Left hindlimb (tissue), 1 donor: ENCODE data around the gene HIKESHI.
"Not testable (repeated sequence)": the region's sequence is repeated elsewhere in the genome, so short reads cannot be mapped to it uniquely, and the experiment has no call there.

Experiments
- DNase-seq: peaks from one replicate; pipeline ENCODE4 v3.0.0-alpha.2; 2018

The HIKESHI gene, protein sequence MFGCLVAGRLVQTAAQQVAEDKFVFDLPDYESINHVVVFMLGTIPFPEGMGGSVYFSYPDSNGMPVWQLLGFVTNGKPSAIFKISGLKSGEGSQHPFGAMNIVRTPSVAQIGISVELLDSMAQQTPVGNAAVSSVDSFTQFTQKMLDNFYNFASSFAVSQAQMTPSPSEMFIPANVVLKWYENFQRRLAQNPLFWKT

DNA sequence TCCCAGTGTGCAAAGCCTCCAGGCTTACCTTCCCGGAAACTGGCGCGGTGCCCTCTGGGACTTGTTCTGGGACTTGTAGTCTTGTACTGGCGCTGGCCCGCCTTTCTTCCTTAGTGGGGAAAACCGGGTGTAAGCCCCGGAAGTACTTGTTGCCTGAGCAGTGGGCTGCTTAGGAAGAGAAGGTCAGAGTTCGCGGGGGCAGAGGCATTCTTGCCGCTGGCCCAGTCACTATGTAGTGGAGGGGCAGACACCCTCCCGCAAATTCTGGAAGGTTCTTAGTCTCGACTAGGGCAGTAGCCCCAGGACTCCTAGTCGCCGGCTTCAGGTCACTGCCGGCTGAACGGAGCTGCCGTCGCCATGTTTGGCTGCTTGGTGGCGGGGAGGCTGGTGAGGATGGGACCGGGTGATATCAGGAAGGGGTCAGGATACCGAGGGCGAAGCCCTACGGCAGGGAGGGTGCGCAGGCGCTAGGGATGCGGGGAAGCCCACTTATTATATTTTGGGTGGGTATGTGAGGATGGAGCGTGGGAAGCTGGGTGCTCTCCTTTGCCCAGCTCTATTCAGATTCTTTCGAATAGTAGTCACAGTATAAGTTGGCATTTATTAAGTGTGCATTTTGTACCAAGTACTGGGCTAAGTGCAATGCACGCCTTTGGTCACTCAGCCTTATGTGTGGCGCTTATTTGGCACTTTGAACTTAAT lies at the start of gene HIKESHI:
HIKESHI (plus strand) TSS at position 149 of the 702 bp plus-strand sequence; CDS start at position 358, 209 bp downstream.
- peak; percentile 98 for DNase-seq

DNA sequence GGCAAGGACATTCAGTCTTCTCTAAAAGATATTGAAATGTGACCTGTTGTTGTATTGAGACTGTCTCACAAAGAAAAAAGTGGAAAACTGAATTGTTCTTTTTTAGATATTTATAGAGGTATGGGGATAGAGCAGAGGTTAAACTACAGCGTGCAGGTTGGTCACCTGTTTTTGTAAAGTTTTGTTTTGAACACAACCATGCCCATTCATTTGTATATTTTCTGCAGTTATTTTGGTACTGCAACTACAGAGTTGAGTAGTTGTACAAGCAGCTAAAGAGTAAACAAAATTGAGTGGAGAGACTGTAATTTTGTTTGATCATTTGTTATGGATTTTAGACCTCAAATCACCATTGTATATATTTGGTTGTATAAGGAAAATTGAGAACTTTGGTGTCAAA lies 46.1 kb upstream of the HIKESHI start:
- no peak for DNase-seq

DNA sequence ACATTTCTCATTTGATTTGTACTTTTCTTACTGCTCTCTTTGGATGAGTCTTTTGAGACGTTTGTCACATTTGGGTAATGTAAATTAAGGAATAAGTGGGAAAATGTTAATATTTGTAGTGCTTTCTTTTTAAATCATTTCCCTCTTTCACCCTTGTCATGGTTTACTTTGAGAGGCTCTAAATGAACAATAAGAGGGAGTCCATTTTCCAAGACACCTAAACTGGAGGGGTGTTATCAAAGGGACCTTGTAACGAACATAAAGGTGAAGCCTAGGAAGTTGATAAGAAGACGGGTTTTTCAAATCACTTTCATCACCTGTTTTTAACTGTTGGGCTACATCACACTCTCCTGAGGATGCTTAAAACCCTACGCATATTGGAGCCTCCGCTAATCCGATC lies 45.4 kb upstream of the HIKESHI start:
- no peak for DNase-seq

DNA sequence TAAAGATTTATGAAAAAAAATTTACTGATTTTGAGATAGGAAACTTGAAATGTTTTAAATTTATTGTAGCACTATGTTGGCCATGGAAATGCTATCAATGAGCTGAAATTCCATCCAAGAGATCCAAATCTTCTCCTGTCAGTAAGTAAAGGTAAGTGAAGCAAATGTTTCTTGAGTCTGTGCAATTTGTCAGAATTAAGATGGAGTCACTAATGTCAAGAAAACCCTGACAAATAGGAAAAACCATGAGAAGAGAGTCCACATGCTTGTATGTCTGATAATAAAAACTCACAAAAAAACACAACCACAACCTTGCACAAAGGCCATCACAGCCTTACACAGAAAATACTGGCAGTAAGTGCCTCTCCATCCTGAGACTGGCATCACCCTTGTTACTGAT lies 44.6 kb upstream of the HIKESHI start:
- DNase-seq = no peak

DNA sequence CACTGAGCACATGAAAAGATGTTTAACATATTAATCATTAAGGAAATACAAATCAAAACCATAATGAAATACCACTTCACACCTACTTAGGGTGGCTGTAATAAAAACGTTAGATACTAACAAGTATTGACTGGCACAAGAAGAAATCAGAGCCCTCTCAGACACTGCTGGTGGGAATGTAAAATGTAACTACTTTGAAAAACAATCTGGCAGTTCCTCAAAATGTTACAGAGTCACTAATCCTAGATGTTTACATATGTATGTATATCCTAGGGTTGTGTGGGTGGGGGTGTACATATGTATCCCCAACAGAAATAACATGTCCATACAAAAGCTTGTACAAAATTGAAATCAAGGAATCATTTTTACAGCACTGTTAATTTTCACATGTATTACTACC lies 42.3 kb upstream of the HIKESHI start:
- no peak for DNase-seq

DNA sequence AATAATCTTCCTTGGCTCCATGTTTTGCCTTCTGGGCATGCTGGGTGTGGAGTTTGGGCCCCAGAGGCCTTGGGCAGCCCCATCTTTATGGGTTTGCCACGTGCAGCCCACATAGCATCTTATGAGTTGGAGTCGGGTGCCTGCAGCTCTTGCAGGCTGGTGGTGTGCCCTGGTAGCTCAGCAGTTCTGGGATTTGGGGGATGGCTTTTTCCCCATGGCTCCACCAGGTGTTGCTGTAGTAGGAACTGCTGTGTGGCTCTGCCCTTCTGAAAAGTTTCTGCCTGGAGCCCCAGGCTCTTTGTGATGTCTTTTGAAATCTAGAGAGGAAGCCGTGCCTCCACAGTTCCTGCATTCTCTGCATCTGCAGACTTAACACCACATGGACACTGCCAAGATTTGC lies 40.7 kb upstream of the HIKESHI start:
- DNase-seq = no peak

DNA sequence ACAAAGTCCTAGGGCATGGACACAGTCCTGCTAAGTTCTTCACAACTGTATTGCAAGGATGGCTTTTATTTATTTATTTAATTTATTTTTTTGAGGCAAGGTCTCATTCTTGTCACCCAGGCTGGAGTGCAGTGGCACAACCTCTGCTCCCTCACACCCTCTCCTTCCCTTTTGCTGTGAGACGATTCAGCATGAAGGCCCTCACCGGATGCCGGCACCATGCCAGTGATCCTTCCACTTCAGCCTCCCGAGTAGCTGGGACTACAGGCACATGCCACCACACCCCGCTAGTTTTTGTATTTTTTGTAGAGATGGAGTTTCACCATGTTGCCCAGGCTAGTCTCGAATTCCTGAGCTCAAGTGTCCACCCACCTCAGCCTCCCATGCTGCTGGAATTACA lies 39.7 kb upstream of the HIKESHI start:
- DNase-seq = no peak

DNA sequence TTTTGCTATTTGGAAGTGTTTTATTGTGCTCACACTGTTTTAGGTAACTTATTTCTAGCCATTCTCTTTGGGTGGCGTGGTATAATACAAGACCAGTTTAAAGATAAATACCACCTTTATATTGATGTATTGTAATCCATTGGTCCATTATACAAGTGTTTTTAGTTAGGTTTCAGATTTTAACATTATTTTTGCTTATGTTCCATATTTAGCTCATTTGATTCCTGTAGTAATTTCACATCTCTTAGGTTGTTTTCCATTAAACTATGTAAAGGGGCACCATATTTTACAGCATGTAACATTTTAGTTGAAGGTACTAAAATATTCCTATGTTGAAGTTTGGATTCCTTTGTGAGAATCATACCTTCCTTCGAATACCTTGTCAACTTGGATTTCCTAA lies 37.4 kb upstream of the HIKESHI start:
- DNase-seq = no peak

DNA sequence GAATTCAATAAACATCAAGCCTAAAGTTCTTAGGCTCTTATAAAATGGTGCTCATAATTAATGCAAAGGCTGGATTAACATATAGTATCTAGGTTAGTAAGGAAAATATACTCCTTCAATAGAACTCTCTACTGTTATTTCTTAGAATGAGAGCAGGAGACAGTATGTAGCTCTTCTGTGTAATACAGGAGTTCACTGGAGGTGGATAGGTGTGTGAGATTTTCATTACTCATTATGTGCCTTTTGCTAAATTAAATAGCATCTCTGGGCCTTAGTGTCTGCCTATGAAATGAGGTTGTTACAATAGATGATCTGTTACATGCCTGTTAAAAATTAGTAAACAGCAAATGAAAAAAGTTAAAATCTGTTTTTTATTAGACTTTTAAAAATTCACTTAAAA lies 36.8 kb upstream of the HIKESHI start:
- no peak for DNase-seq

DNA sequence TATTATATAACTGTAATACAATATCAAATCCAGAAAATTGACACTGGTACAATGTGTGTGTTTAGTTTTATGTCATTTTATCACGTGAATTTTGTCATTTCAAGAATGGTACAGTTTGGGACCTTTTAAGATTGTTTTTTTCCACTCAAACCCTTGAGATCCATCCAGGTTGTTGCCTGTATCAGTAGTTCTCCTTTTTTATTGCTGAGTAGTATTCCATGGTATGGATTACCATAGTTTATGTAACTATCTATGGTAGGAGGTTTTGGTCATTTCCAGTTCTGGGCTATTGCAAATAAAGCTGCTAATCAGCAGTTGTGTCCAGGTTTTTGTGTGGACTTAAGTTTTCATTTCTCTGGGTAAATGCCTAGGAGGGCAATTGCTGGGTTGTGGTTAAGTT lies 32.4 kb upstream of the HIKESHI start:
- DNase-seq = no peak

DNA sequence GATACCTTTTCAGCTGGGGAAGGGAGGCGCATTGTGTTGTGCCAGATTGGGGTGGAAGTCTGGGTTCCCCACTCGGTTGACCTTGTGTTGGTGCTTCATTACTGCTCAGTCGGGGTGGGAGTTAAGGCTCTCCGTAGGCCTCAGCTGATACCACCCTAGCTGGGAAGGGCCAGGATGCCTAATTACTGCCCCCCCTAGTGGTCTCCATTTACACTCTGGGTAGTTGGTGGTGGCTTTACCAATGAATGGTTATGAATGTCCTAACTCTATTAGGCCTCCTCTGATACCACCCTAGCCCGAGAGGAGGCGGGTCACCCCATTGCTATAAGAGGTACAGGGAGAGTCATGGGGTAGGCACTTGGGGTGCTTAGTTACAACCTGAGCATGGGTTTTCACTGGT lies 27.5 kb upstream of the HIKESHI start:
- DNase-seq = no peak

DNA sequence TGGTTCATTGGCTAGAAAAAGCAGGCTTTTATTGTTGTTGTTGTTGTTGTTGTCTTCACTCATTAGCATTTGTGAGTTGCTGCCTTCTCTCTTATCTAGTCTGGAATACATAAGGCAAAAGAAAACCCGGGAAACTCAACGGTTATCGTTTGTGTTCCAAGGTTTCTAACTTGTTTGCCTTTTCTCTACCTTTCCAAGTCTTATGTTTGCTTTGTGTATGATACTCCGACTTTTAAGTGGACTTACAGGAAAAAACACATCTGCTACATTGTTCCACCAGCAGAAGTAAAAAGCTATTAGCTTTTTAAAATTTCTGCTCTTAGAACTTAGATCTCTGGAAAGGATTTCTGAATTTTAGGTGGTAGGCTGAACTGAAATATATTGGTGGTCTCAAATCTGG lies 27.0 kb upstream of the HIKESHI start:
- no peak for DNase-seq

DNA sequence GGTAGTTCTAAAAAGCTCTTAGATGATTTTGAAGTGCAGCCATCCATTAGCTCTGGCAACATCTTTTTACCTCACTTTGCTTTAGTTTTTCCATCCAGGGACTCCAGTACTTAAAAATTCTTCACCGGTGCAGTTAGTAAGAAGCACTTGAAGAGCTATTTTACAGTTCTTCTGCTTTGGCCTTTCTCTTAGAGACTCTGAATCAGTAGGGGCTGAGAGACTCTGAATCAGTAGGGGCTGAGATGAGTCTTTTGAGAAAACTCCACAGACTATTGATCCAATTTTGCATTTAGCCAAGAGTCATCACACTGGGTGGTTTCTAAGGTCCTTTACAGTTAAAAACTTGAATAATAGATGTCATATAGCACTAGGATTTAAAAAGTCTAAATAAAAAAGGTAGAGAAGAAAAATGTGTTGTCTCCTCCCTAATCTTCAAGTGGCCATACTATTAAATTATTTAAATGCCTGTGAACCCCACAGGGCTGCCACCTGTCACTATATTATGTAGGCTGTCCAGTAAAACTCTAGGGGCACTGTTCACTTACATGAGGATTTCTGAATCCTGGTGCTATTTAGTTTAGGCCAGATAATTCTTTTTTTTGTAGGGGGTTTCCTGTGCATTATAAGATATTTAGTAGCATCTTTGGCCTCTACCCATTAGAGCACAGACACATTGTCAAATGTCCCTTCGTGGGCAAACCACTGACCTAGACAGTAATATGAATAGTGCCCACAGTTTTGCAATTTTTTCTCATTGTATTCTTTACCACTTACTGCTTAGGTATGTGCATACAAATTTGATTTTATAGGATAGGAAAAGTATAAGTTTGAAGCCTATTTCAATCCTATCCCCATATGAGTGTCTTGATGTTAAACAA lies 26.3 kb upstream of the HIKESHI start:
- DNase-seq = no peak

DNA sequence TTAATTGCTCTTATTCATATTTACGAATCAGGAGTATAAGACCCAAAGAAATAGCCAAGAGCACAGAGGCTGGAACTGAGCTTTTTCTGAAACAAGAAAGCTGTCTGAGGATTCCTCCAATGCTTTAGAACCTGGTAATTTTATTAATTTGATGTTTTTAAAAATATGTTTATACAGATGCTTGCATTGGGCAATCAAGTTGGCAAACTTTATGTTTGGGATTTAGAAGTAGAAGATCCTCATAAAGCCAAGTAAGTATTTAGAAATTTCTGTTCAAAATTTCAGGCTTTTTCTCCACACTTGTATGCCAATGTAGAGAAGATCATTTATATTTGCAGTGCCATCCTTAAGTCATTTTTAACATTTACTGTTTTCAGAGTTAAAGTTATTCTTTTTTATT lies 24.3 kb upstream of the HIKESHI start:
- no peak for DNase-seq

DNA sequence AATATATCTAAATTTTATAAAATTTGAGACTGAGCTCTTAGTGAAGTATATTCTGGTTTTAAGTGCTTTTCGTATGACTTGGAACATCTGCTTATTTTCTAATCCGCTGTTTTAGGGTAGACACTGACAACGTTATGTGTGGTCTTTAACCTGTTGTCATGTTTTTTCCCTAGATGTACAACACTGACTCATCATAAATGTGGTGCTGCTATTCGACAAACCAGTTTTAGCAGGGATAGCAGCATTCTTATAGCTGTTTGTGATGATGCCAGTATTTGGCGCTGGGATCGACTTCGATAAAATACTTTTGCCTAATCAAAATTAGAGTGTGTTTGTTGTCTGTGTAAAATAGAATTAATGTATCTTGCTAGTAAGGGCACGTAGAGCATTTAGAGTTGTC lies 23.8 kb upstream of the HIKESHI start:
- DNase-seq = no peak

DNA sequence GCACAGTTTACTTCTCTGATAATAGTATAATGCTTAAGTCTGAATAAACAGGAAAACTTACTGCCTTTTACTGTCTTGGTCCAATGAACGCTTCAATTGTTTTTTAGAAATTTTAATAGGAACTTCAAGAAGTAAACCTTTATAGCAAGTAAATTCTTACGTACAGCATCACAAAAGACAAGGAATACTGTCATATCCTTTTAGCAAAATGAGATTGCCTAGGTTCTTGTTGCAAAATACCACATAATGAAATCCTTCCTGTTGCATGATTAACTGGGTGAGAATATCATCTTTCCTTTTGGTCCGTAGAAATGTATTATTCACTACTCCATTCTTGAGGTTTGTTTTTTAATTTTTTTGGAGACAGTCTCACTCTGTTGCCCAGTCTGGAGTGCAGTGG lies 22.3 kb upstream of the HIKESHI start:
- no peak for DNase-seq

DNA sequence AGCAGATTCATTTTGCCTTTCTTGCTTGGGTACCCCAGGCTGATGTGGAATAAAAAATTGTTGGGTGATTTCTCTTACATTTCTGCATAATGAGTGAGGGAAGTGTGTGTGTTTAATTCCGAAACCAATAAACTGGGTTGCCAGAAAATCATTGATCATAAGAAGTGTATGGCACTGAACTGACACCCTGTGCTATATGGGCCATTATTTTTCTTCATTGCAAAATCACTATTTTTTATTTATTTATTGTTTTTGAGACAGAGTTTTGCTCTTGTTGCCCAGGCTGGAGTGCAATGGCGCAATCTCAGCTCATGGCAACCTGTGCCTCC lies 14.6 kb upstream of the HIKESHI start:
- DNase-seq = no peak

DNA sequence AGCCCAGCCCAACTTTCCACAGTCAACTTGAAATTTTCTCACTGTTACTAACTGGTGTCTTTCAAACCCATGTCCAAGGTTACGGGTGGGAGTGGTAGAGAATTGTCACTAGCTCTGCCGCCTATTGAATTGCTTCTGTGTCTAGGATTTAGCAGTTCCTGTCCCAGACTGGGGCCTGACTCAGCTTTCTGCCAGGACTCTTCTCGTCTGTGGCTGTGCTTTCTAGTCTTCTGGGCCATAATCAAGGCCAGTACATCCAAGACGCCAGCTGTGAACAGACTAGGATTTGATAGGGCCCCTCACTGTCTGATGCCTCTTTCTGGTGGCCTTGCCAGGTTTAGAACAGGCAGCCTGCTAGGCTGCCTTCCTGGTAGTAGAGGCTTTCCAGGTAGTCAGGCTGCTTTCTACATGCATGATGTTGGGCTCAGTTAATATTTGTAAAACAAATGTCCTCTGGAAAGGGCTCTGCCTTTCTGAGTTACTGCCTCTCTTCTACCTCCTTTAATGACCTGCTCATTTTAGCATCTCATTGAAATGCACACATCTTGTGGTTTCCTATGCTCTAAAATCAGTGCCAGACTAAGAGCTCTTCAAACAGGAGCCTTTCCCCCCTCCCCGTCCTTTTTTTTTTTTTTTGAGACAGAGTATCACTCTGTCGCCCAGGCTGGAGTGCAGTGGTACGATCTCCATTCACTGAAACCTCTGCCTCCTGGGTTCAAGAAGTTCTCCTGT lies 13.1 kb upstream of the HIKESHI start:
- DNase-seq = no peak

DNA sequence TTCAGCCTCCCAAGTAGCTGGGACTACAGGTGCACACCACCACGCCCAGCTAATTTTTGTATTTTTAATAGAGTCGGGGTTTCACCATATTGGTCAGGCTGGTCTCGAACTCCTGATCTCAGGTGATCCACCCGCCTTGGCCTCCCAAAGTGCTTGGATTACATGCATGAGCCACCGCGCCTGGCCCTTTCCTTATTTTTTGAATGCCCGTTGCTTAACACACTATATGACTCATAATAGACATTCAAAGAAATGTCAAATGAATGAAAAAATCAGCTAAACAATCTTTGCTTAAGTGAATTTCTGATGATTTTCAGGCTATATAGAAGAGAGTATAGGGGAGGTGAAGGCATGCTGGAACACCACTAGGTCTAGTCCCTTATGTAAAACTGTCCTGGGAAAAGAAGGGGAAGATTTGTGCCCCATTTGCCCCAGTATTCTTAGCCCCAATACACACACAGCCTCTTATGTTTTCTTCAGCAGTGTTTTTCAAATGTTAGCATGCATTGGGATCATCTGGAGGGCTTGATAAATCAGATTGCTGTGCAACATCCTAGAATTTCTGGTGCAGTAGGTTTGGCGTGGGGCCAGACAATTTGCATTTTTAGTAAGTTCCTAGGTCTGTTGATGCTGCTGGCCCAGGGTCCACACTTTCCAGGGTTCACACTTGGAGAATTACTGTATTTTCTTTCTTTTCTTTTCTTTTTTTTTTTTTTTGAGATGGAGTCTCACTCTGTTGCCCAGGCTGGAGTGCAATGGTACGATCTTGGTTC lies 12.3 kb upstream of the HIKESHI start:
- DNase-seq = not testable (repeated sequence)

DNA sequence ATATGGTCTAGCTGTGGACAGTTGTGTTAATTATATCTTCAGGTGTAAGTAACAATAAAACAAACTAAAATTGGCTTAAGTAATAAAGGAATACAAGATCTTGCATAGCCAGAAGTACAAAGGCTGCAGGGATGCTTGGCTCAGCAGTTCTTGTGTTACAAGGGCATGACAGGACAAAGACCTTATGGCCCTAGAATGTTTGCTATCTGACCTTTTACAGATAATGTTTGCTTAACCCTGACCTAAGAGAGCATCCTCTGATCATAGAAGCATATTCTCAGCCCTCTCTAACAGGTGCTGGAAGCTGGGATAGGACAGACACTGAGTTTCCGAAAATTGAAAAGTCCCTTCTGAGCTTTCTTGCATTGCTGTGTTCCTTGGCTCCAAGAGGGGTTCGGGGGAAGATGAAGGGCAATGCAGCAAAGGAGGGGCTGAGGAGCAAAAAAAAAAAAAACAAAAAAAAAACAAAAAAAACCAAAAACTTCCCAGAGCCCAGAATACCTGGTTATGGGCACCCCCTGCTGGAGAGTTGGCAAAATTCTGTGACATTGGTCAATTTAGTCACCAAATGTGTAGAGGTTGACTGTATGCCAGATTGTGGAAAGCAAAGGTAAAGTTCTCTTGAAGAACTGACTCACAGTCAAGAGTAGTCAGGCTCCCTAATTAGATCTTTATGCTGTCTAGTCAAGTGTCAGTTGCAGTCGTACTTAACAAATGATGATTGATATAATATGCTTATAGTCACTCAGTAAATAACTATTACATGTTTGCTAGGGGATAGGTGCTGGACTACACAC lies 10.4 kb upstream of the HIKESHI start:
- DNase-seq = peak; percentile 37

DNA sequence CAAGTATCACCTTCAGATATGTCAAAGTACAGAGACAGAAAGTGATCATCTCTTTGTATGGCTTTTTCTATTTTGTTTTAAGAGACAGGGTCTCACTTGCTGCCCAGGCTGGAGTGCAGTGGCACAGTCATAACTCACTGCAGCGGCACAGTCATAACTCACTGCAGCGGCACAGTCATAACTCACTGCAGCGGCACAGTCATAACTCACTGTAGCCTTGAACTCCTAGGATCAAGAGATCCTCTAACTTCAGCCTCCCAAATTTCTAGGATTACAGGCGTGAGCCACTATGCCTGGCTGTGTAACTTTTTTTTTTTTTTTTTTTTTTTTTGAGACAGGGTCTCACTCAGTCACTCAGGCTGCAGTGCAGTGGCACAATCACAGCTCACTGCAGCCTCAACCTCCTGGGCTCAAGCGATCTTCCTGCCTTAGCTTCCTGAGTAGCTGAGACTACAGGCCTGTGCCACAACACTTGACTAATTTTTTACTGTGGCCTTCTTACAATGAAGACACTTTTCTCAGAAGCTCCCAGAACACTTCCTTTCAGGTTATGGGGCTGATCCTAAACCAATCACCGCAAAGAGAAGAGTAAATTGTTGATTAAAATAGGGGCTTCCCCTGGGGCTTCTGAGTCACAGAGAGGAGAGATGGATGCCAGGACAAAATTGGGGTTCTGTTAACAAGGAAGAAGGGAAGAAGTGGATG lies 9.0 kb upstream of the HIKESHI start:
- DNase-seq = no peak
